Measurements from ENCODE around the gene PTCH1. TPM values are rescaled to one million over a fixed set of nuclear protein-coding genes. Genes with fewer than 3 reads are reported as not detected.

PTCH1 gene
- total RNA-seq, 1 donor from 2014 or later = 3.9 TPM

DNA sequence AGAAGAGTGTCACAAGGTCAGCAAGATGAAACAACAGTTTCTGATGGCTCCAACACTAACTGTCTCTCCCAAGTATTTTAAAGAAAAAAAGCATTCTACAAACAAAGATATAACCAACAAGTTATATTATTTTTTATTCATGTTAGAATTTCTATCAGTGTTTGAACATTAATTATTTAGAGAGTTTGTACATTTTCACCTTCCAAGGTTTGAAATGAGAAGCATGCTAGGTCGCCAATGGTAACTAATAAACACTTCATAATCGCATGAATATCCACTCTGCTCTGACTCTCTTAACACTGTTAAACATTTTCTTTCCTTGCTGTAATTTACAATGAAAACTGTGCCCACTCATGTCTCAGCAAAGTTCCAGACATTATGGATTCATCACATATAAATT, 73.5 kb downstream of the PTCH1 start:
- no peak for DNase-seq (ENCODE audit: low read depth)

DNA sequence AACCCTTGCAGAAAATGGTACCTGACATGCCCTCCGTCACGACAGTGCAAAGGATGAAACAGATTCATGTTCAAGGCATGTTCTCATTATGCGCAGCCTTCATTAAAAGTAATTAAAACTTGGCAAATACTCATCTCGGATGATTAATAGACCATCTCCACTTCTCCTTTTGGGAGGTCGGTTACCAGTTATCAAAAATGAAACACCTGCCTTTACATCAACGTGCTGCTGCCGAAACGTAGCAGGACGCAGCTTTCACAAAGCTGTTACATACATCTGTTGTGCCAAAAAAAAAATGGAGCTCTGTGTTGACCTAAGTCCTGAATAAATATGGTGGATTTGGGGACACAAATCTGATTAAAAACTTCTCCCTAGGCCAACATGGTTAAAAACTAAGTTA, 75.7 kb downstream of the PTCH1 start:
- DNase-seq (ENCODE audit: low read depth) = no peak

DNA sequence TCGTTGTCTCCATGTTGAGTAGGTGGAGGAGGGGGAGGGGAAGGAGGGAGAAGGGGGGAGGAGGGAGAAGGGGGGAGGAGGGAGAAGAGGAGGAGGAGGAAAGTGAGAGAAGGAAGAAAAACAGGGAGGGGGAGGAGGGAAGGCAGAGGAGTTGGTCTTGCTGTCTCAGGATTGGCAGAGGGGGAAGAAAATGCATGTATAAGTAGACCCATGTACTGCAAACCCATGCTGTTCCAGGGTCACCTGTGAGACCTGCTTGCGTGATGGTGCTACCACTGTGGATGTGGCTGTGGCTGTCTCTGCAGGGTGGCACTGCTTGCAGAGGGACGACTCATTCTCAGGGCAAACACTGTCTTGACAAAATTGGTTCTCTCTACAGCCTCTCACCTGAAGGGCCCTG, 76.3 kb downstream of the PTCH1 start:
- no peak for DNase-seq (ENCODE audit: low read depth)

DNA sequence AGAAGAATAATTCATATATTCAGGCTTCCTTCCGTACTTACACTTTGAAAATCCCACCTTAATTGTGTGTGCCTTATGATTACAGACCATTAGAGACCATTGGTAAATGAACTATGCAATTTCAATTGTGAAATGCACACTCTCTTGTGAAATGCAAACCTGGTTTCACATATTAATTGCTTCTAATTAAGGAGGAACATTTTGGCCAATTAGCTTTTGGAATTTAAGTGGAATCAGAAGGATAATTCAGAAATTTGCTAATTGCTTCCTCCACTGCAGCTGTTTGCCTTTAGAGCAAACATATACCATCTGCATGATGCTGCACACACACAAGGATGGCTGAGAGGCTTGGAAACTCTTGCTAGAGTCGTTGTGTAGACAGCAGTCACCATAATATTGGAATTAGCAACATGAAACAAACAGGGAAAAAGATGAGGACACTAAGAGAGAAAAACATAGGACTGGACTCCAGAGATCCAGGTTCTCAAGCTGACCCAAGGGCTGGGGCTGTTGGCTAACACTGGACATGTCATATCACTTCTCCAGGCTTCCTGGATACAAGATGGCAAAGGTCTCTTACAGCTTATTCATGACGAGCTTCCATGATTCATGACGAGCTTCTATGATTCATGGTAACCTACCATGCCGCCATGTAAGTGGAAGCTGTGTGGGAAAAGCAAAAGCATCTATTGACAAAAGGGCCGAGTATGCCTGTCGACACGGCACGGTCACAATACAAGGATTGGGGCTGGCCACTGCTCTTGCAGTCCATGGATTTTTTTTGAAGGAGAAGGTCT, 78.0 kb downstream of the PTCH1 start:
- DNase-seq (ENCODE audit: low read depth) = no peak

DNA sequence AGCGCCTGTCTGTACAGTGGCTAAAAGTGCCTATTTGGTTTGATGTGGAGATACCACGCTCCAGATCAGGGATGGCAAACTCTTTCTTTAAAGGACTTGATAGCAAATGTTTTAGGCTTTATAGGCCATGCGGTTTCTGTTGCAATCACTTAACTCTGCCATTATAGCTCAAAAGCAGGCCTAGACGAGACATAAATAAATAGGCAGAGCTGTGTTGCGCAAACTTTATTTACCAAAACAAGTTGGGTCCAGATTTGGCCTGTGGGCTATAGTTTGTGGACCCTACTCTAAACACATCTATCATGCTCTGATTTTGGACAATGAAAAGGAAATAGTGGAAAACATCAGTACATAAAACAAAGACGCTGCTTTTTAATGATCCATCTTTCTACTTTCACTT, 79.2 kb downstream of the PTCH1 start:
- no peak for DNase-seq (ENCODE audit: low read depth)

DNA sequence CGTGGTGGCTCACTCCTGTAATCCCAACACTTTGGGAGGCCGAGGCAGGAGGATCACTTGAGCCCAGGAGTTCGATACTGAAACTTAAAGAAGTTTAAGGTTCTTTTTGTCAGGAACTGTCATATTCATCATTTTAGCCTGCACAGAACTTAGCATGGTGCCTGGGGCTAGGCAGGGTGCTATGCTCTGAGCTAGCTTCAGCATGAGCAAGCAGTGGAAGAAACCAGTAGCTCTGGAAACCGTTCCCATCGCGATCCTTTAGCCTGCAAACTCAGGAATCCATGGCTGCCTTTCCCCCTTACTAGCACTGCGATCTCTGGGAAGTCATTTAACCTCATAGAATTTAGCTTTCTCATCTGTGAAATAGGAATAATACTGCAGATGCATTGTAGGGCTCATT, 80.4 kb downstream of the PTCH1 start:
- no peak for DNase-seq (ENCODE audit: low read depth)

DNA sequence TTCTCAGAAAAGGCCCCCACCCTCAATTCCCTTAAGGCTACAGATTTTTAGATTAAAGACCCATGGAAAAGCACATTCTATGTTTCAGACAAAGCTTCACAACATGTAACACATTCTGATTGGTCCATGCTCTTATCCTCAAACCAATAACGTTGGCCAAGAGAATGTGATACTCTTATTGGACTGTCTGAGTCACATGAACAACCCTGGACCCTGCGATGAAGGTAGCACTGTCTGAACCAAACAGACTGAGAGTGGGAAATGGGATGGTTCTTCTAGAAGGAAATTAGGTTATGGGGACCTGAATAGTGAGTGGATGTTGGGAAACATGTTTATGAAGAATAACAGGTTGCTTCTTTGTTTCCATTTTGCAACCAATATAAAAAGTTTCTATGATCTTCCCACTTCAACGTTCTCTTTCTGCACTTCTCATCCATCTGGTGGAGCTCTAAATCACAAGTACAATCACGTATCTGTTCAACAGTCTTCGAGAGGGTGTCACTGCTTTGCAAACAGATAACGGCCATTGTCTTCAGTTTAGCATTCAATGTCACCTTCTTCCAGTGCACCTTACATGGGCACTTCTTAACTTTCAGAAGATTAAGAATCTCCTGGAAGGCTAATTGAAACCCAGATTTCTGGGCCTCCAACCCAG, 81.6 kb downstream of the PTCH1 start:
- no peak for DNase-seq (ENCODE audit: low read depth)

DNA sequence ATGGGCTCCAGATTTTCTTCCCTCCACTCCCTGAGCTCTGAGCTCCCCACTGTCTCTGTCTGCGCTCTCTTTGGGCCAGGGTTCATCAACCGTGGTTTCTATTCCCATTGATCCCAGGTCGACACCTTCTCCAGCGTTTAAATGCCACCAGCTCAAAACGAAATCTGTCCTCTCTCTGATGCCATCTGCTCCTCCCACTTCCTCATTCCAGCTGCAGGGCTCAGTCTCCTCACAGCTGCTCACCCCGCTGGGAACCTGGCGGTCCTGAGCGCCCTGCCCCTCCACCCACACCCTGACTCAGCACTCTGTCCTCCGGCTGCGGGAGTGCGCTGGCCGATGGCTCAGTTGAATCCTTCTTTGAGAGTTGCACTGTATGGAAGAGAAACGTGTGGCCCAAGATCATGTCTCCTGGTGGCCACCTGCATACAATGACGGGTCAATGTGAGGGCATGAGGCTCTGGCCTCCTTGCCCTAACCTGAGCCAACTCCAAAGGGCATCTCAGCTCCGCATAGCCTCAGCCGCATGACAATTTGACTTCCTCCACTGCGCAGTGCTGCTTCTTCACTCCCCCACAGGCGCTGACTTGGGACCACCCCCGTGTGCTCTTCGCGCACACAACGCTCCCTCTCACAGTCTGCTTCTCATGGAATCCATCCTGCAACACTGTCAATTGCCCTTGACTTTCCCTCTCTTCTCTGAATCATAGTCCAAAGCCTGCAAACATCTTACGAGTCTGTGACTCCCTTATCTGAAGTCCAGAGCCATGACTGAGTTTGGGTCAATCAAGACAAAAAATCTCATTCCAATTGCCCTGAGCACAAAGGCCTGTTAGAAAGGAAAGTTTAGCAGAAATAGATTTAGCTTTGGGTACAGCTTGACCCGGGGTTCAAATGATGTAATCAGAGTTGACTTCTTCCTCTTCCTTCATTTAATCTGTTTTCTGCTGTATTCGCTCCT, 82.4 kb downstream of the PTCH1 start:
- DNase-seq (ENCODE audit: low read depth) = no peak

DNA sequence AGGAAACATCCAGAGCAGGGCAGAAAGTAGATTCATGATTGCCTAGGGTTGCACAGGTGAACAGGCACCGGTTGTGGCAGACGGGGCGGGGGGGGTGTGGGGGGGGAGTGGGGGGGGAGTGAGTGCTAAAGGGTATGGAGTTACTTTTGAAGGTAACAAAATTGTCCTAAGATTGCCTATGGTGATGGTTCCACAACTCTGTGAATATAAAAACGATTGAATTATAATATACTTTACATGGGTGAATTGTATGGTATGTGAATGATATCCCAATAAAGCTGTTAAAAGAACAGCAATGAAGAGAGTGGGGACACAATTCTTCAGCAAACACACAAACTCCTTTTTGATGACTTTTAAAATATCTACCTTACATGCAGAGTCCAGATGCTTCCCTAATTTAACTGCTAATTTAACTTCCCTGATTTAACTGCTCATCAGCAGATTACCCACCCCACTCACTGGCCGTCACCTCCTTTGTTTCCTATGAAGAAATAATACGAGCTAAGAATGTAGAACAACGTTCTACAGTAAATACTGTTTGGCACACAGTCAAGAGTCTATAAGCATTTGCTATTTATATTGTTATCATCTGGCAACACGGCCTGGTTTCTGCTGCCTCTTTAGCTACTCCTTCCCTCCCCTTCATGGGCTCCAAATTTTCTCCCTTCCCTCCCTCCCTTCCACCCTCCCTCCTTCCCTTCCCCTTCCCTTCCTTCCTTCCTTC, 83.5 kb downstream of the PTCH1 start:
- no peak for DNase-seq (ENCODE audit: low read depth)

DNA sequence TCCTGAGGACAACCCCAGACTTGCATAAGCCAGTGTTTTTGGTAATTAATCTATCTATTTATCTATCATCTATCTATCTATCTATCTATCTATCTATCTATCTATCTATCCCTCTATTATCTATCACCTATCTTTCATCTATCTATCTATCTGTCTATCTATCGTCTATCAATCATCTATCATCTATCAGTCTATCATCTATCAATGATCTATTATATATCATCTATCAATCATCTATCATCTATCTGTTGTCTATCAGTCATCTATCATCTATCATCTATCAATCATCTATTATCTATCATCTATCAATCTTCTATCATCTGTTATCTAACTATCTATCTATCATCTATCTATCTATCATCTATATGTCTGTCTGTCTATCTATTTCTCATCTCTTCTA, 85.5 kb downstream of the PTCH1 start:
- no peak for DNase-seq (ENCODE audit: low read depth)

DNA sequence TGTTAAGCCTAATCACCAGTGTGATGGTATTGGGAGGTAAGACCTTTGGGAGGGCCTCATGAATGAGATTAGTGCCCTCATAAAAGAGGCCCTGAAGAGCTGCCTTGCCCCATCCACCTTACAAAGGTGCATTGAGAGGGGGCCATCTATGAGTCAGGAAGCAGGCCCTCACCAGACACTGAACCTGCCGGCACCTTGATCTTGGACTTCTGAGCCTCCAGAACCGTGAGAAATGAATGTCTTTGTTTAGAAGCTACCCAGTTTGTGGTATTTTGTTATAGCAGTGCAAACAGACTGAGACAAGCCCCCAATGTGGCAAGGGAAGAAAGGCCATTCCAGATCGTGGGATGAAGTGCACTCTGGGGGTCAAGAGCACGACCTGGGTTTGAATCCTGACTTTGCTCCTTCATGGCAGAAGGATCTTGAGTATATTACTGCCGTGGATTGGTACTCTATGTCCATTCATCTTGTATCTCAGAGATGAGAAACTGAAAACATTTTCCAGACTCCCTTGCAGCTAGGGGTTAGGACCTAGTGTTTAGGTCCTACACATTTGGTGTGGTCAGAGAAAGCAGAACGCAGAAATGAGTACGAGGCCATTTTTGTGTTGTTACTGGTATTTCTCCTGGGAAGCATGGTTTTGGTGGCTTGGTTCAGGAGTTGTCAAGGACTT, 86.7 kb downstream of the PTCH1 start:
- no peak for DNase-seq (ENCODE audit: low read depth)

DNA sequence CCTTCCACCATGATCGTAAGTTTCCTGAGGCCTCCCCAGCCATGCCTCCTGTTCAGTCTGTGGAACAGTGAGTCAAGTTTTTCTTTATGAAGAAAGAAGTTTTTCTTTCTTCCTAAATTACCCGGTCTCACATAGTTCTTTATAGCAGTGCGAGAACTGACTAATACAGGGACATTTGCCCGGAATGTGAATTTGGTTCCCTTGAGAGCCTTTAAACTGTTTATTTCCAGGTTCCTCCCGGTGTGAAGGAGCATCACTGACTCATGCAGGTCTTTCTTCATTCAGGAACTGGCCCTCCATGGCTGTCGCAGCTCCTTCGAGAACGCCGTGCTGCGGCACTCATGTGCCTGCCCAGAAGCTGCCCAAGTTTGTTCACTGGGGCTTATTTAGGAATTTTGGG, 87.7 kb downstream of the PTCH1 start:
- DNase-seq (ENCODE audit: low read depth) = no peak

DNA sequence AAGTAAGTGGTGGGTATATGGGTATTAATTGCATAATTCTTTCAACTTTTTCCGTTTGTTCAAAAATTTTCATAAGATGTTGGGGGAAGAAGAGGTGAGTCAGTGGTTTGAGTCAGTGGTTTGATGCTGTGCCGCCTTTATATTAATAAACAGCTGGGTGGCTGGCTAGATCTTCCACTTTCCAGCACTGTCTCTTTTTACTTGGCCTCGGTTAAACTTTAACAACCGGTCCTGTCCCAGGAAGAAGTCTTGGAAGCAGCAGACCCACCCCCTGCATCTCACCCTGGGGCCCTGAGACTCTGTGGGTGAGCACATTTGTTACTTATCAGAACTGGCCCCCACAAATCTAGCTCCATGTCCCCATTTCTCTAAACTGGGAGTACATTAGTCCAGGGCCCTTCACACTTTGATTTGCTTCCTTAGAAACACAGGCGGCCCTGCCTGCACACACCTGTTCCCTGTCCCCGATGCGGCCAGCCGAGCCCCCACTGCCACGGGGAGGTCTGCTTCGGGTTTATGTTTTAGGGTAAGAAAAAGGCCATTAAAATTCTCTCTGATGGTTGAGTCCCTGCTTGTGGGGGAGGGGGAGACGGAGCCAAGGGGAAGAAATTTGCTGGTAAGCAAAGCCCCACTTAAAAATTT, 90.7 kb downstream of the PTCH1 start:
- DNase-seq (ENCODE audit: low read depth) = peak; percentile 24

DNA sequence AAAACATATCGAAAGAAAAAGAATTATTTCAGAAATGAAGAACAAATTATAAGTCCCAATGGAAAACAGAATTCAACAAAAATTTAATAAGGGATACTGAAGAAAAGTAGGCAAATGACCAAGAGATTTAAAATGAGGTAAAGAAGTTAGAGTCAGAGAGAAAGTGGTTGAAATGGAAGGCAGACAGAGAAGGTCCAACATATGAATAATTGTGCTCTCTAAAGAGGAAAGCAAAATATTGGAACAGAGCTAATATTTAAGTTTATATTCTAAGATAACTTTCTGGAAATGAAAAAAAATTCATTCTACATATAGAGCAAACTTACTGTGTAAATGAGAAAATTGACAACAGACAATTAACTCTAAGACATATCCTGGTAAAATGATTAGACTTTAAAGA, 94.1 kb downstream of the PTCH1 start:
- DNase-seq (ENCODE audit: low read depth) = no peak

DNA sequence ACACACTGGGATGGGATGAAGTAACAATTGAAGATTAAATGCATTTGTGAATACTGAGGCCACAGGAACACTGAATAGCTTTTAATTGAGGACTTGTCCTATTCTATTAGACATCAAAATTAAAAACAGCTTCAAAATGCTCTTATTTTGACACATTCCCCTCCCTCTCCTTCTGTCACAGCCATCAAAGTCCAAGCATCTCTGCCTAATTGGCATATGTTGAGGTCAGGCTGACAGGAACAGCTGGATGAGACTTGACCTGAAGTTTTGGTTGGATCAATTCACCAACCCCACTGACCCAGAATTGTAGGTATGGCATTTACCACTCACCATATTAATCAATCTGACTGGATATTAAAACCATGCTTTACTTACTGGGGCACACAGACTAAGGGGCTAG, 96.3 kb downstream of the PTCH1 start:
- no peak for DNase-seq (ENCODE audit: low read depth)

DNA sequence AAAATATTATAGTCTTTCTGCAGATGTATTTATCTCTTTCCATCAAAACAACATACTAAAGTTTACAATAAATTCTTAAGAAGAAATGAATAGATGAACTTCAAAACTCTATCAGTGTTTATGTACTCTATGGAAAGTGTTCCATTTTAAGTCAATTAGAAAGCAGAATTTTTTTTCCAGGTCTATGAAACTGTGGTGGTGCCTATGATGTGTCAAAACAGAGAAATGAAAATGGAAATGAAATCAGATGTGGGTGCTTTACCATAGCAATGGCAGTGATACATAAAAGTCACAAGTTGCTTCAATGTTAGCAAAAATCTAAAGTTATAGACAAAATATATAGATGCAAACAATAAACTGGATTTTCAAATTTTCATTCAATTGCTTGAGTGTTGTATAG, 97.3 kb downstream of the PTCH1 start:
- DNase-seq (ENCODE audit: low read depth) = no peak

DNA sequence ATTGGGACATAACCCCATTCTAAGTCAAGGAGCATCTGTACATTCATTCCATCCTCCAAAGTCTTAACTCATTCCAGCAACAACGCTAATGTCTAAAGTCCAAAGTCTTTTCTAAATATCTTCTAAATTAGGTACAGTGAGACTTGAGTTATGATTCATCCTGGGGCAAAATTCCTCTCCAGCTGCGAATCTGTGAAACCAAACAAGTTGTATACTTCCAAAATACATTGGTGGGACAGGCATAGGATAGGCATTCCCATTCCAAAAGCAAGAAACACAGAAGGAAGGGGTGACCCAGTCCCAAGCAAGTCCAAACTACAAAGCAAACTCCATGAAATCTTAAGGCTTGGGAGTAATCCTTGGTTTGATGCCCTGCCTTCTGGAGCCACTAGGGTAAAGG, 101.6 kb downstream of the PTCH1 start:
- DNase-seq (ENCODE audit: low read depth) = no peak

DNA sequence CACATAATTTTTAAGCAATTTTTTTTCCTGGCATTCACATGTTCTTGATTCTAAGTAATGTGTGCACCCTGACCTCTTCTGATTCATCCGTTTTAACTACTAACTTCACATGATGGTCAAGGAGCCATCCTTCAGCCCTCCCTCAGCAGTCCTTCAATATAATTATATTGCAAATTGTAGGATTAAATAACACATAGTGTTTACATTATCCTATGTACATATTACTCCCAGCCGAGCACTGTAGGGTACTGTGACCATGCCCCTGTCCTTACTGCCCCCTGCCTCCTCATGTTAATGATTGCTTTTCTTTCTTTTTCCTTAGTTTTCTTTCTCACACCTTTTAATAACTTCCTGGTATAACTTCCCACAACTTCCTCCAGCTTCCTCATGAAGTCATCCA, 103.0 kb downstream of the PTCH1 start:
- DNase-seq (ENCODE audit: low read depth) = no peak

DNA sequence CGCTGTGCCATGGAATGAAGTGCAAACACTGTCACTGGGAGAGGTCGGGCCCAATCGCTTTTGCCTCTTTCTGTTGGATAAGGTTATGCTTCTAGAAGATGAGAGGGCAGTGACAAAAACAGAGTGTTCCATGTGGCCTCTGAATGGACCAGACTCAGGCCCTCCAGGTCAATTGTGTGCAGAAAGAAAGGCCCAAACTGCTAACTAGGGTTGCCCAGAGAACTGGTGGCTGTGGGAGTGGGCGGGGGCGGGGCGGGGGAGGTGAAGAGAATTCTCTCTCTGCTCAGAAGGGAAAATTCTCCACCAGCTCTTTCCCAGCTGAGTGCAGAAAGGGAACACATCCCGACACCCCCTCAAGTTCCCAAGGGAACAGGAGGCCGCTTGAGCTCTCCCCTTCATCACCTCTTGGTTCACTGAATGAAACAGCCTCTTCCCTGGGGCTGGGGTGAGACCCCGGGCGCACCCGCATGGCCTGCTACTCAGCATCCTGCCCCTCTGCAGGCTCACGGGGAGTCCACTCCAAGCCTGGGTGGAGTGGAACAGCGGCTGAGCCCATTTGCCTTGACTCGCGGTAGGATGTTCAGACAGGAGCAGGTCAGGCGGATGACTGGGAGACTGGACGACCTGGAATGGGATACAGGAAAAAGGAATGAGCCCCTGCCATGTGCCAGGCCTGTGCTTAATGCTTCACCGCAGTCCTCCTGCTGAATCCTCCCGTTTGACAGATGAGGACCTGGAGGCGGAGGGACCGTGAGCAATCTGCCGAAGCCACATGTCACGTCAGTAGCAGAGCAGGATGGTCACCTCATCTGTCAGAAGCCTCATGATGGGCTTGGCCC, 105.5 kb downstream of the PTCH1 start:
- DNase-seq (ENCODE audit: low read depth) = no peak
